Endothelial cell of umbilical vein (primary cell): Measurements from ENCODE around the gene HSPA6.
"Not testable (repeated sequence)": the region's sequence is repeated elsewhere in the genome, so short reads cannot be mapped to it uniquely, and the experiment has no call there.

Experiments
- EZH2 ChIP-seq: IDR thresholded peaks from 2 replicates; pipeline ENCODE4 v1.6.1; 2012; ENCODE audit warnings: borderline replicate concordance, low read depth, mild to moderate bottlenecking, moderate library complexity, low read length, inconsistent platforms; ENCODE audit not compliant: severe bottlenecking
- POLR2A ChIP-seq: IDR thresholded peaks from 2 replicates; pipeline ENCODE4 v1.6.1; 2012; ENCODE audit warnings: low read depth, mild to moderate bottlenecking, control low read depth, low read length
- TF ChIP-seq, protein P1 (sequence below): IDR thresholded peaks from 2 replicates; pipeline ENCODE4 v1.6.1; 2011; ENCODE audit not compliant: insufficient read depth, insufficient read length
- TF ChIP-seq, protein P2 (sequence below), 2 donors: IDR thresholded peaks; 1 replicate in 1 of 2; 2 replicates in 1 of 2; pipeline ENCODE4 v1.5.1; 2011; ENCODE audit warnings: low read length in 2 of 2, mild to moderate bottlenecking in 2 of 2, moderate library complexity in 2 of 2, control low read depth in 1 of 2, inconsistent platforms in 1 of 2, low read depth in 1 of 2; ENCODE audit not compliant: insufficient read depth in 1 of 2; ENCODE audit errors: extremely low read depth in 1 of 2

DNA sequence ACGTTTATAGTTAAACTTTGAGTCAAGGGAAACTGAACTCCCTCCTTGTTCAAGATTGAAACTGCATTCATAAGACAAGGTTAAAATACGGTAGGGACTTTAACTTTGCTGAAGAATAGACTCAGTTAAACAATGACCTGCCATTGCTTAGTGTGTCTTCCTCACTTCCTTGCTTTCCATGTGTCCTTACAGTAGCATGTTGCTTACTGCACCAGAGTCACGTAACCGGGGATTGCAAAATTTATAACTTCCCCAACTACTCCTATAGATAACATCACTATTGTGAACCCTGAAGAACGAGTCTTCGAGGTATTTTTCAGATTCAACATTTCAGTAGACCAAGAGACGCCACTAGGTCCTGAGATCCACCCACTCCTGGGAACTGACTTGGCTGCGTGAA is 47.4 kb downstream of the HSPA6 start:
- TF ChIP-seq, protein P1, sequence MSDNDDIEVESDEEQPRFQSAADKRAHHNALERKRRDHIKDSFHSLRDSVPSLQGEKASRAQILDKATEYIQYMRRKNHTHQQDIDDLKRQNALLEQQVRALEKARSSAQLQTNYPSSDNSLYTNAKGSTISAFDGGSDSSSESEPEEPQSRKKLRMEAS = not testable (repeated sequence)
- TF ChIP-seq, protein P2, sequence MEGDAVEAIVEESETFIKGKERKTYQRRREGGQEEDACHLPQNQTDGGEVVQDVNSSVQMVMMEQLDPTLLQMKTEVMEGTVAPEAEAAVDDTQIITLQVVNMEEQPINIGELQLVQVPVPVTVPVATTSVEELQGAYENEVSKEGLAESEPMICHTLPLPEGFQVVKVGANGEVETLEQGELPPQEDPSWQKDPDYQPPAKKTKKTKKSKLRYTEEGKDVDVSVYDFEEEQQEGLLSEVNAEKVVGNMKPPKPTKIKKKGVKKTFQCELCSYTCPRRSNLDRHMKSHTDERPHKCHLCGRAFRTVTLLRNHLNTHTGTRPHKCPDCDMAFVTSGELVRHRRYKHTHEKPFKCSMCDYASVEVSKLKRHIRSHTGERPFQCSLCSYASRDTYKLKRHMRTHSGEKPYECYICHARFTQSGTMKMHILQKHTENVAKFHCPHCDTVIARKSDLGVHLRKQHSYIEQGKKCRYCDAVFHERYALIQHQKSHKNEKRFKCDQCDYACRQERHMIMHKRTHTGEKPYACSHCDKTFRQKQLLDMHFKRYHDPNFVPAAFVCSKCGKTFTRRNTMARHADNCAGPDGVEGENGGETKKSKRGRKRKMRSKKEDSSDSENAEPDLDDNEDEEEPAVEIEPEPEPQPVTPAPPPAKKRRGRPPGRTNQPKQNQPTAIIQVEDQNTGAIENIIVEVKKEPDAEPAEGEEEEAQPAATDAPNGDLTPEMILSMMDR (IDR thresholded peaks at IDR 0.05; ENCODE audit: extremely low read depth in 1 of 2, insufficient read depth in 1 of 2, low read depth in 1 of 2, low read length in 2 of 2) = not testable (repeated sequence)
- TF ChIP-seq EZH2, POLR2A: not testable (repeated sequence)
